HEK293 (cell line): ENCODE data around the gene PFDN1.

Experiments used
- FEZF1 ChIP-seq: fragments of 450-650 bp; formaldehyde crosslinking; IDR thresholded peaks from 2 replicates; pipeline ENCODE4 v1.5.1; 2016; ENCODE audit warnings: missing biosample characterization, missing genetic modification characterization
- GLI2 ChIP-seq: fragments of 450-650 bp; formaldehyde crosslinking; IDR thresholded peaks from 2 replicates; pipeline ENCODE4; 2017; ENCODE audit warnings: missing biosample characterization, missing genetic modification characterization, low read depth, borderline replicate concordance
- GLIS1 ChIP-seq: fragments of 450-650 bp; formaldehyde crosslinking; IDR thresholded peaks from 2 replicates; pipeline ENCODE4 v1.5.1; 2016; ENCODE audit warnings: missing biosample characterization, missing genetic modification characterization
- KLF10 ChIP-seq: fragments of 450-650 bp; IDR thresholded peaks from 2 replicates; pipeline ENCODE4 v1.5.1; 2018; ENCODE audit warnings: missing biosample characterization, mild to moderate bottlenecking, missing genetic modification characterization
- ZBTB8A ChIP-seq: fragments of 450-650 bp; formaldehyde crosslinking; IDR thresholded peaks from 2 replicates; pipeline ENCODE4 v1.5.1; 2016; ENCODE audit warnings: missing biosample characterization, missing genetic modification characterization
- ZNF175 ChIP-seq: fragments of 450-650 bp; formaldehyde crosslinking; IDR thresholded peaks from 2 replicates; pipeline ENCODE4 v1.5.1; 2016; ENCODE audit warnings: missing biosample characterization, missing genetic modification characterization
- ZNF19 ChIP-seq: fragments of 450-650 bp; formaldehyde crosslinking; IDR thresholded peaks from 2 replicates; pipeline ENCODE4; 2016; ENCODE audit warnings: missing biosample characterization, missing genetic modification characterization, low read depth
- ZNF23 ChIP-seq: fragments of 450-650 bp; formaldehyde crosslinking; IDR thresholded peaks from 2 replicates; pipeline ENCODE4 v1.5.1; 2016; ENCODE audit warnings: missing biosample characterization, missing genetic modification characterization, borderline replicate concordance
- ZNF248 ChIP-seq: fragments of 450-650 bp; formaldehyde crosslinking; IDR thresholded peaks from 2 replicates; pipeline ENCODE4 v1.5.1; 2017; ENCODE audit warnings: missing biosample characterization, missing genetic modification characterization
- ZNF311 ChIP-seq: fragments of 450-650 bp; formaldehyde crosslinking; IDR thresholded peaks from 2 replicates; pipeline ENCODE4 v1.5.1; 2017; ENCODE audit warnings: missing biosample characterization, missing genetic modification characterization, borderline replicate concordance
- ZNF324 ChIP-seq: fragments of 450-650 bp; formaldehyde crosslinking; IDR thresholded peaks from 2 replicates; pipeline ENCODE4 v1.5.1; 2016; ENCODE audit warnings: missing biosample characterization, missing genetic modification characterization
- ZNF366 ChIP-seq: fragments of 450-650 bp; formaldehyde crosslinking; conservative IDR thresholded peaks from 2 replicates; pipeline ENCODE4 v1.5.1; 2016; ENCODE audit warnings: missing biosample characterization, missing genetic modification characterization
- ZNF37A ChIP-seq: fragments of 450-650 bp; IDR thresholded peaks from 2 replicates; pipeline ENCODE4 v1.5.1; 2018; ENCODE audit warnings: missing biosample characterization, missing genetic modification characterization
- ZNF621 ChIP-seq: fragments of 450-650 bp; formaldehyde crosslinking; IDR thresholded peaks from 2 replicates; pipeline ENCODE4 v1.5.1; 2017; ENCODE audit warnings: missing biosample characterization, missing genetic modification characterization
- ZNF658 ChIP-seq: fragments of 450-650 bp; formaldehyde crosslinking; IDR thresholded peaks from 2 replicates; pipeline ENCODE4; 2016; ENCODE audit warnings: missing biosample characterization, missing genetic modification characterization
- ZNF677 ChIP-seq: fragments of 450-650 bp; IDR thresholded peaks from 2 replicates; pipeline ENCODE4 v1.5.0; 2018; ENCODE audit warnings: missing biosample characterization, mild to moderate bottlenecking, missing genetic modification characterization, moderate library complexity
- ZNF707 ChIP-seq: fragments of 450-650 bp; formaldehyde crosslinking; IDR thresholded peaks from 2 replicates; pipeline ENCODE4 v1.5.1; 2016; ENCODE audit warnings: missing biosample characterization, missing genetic modification characterization
- TF ChIP-seq, protein P1 (sequence below): fragments of 450-650 bp; formaldehyde crosslinking; IDR thresholded peaks from 2 replicates; pipeline ENCODE4 v1.5.1; 2016; ENCODE audit warnings: missing biosample characterization, missing genetic modification characterization
- TF ChIP-seq, protein P2 (sequence below): fragments of 450-650 bp; formaldehyde crosslinking; IDR thresholded peaks from 2 replicates; pipeline ENCODE4 v1.5.1; 2016; ENCODE audit warnings: missing biosample characterization, missing genetic modification characterization
- TF ChIP-seq, protein P3 (sequence below): fragments of 450-650 bp; formaldehyde crosslinking; IDR thresholded peaks from 2 replicates; pipeline ENCODE4 v1.5.1; 2016; ENCODE audit warnings: missing biosample characterization, missing genetic modification characterization, low read depth
- TF ChIP-seq, protein P4 (sequence below): fragments of 450-650 bp; formaldehyde crosslinking; IDR thresholded peaks from 2 replicates; pipeline ENCODE4 v1.5.1; 2016; ENCODE audit warnings: missing biosample characterization, missing genetic modification characterization
- TF ChIP-seq, protein P5 (sequence below): fragments of 450-650 bp; formaldehyde crosslinking; IDR thresholded peaks from 2 replicates; pipeline ENCODE4; 2016; ENCODE audit warnings: missing biosample characterization, missing genetic modification characterization
- TF ChIP-seq, protein P6 (sequence below): fragments of 450-650 bp; formaldehyde crosslinking; IDR thresholded peaks from 2 replicates; pipeline ENCODE4 v1.5.1; 2016; ENCODE audit warnings: missing biosample characterization, missing genetic modification characterization
- TF ChIP-seq, protein P7 (sequence below): fragments of 450-650 bp; formaldehyde crosslinking; IDR thresholded peaks from 2 replicates; pipeline ENCODE4 v1.5.1; 2016; ENCODE audit warnings: missing biosample characterization, missing genetic modification characterization

PFDN1 gene

DNA sequence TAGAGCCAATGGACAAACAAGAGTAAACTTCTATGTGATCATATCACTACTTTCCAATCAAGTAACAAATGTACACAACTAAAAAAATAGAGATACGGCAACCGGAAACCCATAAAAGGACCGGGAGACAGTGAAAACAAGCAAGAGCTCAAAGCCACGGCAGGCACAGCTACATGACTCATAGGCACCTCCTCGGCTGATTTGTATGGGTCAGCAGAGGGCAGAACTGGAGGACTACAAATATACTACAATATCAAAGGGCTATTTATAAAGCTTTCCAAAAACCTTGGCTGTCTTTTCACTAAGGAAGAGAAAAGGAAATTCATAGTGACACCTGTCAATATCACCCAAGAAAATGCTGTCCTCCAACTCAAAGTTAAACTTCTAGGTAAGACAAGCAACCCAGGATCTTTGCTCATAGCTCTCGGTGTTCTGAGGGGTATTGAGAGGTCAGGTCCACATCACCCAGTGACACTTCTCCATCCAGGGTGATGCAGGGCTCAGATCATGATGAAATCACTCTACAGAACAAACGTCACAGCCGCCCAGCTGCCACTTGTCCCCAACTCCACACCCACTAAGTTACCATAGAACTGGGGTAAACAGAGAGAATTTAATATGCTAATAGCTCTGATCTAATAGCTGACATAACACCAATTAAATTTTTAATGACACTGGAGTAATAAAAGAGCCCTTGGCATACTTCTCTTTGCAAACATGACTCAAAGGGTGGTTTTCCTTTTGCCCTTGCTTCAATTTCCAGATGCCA is 41.3 kb downstream of the PFDN1 start (continued):
- TF ChIP-seq, protein P1, sequence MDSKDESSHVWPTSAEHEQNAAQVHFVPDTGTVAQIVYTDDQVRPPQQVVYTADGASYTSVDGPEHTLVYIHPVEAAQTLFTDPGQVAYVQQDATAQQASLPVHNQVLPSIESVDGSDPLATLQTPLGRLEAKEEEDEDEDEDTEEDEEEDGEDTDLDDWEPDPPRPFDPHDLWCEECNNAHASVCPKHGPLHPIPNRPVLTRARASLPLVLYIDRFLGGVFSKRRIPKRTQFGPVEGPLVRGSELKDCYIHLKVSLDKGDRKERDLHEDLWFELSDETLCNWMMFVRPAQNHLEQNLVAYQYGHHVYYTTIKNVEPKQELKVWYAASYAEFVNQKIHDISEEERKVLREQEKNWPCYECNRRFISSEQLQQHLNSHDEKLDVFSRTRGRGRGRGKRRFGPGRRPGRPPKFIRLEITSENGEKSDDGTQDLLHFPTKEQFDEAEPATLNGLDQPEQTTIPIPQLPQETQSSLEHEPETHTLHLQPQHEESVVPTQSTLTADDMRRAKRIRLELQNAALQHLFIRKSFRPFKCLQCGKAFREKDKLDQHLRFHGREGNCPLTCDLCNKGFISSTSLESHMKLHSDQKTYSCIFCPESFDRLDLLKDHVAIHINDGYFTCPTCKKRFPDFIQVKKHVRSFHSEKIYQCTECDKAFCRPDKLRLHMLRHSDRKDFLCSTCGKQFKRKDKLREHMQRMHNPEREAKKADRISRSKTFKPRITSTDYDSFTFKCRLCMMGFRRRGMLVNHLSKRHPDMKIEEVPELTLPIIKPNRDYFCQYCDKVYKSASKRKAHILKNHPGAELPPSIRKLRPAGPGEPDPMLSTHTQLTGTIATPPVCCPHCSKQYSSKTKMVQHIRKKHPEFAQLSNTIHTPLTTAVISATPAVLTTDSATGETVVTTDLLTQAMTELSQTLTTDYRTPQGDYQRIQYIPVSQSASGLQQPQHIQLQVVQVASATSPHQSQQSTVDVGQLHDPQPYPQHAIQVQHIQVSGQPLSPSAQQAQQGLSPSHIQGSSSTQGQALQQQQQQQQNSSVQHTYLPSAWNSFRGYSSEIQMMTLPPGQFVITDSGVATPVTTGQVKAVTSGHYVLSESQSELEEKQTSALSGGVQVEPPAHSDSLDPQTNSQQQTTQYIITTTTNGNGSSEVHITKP (tag by site-specific recombination): no peak
- TF ChIP-seq ZNF324 (tag by site-specific recombination) (no peak), ZNF366 (tag by site-specific recombination) (peak; percentile 72), ZNF248 (no peak), ZNF311 (tag by site-specific recombination) (no peak), GLI2 (0 out of 2 replicates have a peak, but pooled peaks have one; percentile 12), KLF10 (peak; percentile 84), FEZF1 (tag by site-specific recombination) (peak; percentile 37), ZNF23 (tag by site-specific recombination) (no peak), ZNF677 (tag by site-specific recombination) (no peak), ZNF658 (tag by site-specific recombination) (no peak), ZNF621 (tag by site-specific recombination) (no peak), GLIS1 (peak; percentile 51; the same call in 1 of the 2 replicates), ZNF37A (tag by site-specific recombination) (no peak), ZBTB8A (0 out of 2 replicates have a peak, but pooled peaks have one; percentile 7), ZNF175 (tag by site-specific recombination) (no peak), ZNF707 (tag by site-specific recombination) (no peak), ZNF19 (tag by site-specific recombination) (no peak)
- TF ChIP-seq, protein P2, sequence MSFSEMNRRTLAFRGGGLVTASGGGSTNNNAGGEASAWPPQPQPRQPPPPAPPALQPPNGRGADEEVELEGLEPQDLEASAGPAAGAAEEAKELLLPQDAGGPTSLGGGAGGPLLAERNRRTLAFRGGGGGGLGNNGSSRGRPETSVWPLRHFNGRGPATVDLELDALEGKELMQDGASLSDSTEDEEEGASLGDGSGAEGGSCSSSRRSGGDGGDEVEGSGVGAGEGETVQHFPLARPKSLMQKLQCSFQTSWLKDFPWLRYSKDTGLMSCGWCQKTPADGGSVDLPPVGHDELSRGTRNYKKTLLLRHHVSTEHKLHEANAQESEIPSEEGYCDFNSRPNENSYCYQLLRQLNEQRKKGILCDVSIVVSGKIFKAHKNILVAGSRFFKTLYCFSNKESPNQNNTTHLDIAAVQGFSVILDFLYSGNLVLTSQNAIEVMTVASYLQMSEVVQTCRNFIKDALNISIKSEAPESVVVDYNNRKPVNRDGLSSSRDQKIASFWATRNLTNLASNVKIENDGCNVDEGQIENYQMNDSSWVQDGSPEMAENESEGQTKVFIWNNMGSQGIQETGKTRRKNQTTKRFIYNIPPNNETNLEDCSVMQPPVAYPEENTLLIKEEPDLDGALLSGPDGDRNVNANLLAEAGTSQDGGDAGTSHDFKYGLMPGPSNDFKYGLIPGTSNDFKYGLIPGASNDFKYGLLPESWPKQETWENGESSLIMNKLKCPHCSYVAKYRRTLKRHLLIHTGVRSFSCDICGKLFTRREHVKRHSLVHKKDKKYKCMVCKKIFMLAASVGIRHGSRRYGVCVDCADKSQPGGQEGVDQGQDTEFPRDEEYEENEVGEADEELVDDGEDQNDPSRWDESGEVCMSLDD (tag by site-specific recombination): no peak
- TF ChIP-seq, protein P3, sequence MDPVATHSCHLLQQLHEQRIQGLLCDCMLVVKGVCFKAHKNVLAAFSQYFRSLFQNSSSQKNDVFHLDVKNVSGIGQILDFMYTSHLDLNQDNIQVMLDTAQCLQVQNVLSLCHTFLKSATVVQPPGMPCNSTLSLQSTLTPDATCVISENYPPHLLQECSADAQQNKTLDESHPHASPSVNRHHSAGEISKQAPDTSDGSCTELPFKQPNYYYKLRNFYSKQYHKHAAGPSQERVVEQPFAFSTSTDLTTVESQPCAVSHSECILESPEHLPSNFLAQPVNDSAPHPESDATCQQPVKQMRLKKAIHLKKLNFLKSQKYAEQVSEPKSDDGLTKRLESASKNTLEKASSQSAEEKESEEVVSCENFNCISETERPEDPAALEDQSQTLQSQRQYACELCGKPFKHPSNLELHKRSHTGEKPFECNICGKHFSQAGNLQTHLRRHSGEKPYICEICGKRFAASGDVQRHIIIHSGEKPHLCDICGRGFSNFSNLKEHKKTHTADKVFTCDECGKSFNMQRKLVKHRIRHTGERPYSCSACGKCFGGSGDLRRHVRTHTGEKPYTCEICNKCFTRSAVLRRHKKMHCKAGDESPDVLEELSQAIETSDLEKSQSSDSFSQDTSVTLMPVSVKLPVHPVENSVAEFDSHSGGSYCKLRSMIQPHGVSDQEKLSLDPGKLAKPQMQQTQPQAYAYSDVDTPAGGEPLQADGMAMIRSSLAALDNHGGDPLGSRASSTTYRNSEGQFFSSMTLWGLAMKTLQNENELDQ (tag by site-specific recombination): no peak
- TF ChIP-seq, protein P4, sequence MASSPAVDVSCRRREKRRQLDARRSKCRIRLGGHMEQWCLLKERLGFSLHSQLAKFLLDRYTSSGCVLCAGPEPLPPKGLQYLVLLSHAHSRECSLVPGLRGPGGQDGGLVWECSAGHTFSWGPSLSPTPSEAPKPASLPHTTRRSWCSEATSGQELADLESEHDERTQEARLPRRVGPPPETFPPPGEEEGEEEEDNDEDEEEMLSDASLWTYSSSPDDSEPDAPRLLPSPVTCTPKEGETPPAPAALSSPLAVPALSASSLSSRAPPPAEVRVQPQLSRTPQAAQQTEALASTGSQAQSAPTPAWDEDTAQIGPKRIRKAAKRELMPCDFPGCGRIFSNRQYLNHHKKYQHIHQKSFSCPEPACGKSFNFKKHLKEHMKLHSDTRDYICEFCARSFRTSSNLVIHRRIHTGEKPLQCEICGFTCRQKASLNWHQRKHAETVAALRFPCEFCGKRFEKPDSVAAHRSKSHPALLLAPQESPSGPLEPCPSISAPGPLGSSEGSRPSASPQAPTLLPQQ (tag by site-specific recombination): 0 out of 2 replicates have a peak, but pooled peaks have one; percentile 9
- TF ChIP-seq, protein P5, sequence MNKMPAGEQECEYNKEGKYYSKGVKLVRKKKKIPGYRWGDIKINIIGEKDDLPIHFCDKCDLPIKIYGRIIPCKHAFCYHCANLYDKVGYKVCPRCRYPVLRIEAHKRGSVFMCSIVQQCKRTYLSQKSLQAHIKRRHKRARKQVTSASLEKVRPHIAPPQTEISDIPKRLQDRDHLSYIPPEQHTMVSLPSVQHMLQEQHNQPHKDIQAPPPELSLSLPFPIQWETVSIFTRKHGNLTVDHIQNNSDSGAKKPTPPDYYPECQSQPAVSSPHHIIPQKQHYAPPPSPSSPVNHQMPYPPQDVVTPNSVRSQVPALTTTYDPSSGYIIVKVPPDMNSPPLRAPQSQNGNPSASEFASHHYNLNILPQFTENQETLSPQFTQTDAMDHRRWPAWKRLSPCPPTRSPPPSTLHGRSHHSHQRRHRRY (tag by site-specific recombination): no peak
- TF ChIP-seq, protein P6, sequence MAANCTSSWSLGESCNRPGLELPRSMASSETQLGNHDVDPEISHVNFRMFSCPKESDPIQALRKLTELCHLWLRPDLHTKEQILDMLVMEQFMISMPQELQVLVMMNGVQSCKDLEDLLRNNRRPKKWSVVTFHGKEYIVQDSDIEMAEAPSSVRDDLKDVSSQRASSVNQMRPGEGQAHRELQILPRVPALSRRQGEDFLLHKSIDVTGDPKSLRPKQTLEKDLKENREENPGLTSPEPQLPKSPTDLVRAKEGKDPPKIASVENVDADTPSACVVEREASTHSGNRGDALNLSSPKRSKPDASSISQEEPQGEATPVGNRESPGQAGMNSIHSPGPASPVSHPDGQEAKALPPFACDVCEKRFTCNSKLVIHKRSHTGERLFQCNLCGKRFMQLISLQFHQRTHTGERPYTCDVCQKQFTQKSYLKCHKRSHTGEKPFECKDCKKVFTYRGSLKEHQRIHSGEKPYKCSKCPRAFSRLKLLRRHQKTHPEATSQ (tag by site-specific recombination): no peak
- TF ChIP-seq, protein P7, sequence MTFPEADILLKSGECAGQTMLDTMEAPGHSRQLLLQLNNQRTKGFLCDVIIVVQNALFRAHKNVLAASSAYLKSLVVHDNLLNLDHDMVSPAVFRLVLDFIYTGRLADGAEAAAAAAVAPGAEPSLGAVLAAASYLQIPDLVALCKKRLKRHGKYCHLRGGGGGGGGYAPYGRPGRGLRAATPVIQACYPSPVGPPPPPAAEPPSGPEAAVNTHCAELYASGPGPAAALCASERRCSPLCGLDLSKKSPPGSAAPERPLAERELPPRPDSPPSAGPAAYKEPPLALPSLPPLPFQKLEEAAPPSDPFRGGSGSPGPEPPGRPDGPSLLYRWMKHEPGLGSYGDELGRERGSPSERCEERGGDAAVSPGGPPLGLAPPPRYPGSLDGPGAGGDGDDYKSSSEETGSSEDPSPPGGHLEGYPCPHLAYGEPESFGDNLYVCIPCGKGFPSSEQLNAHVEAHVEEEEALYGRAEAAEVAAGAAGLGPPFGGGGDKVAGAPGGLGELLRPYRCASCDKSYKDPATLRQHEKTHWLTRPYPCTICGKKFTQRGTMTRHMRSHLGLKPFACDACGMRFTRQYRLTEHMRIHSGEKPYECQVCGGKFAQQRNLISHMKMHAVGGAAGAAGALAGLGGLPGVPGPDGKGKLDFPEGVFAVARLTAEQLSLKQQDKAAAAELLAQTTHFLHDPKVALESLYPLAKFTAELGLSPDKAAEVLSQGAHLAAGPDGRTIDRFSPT (tag by site-specific recombination): 0 out of 2 replicates have a peak, but pooled peaks have one; percentile 28
